ENCODE measurements around the gene CALCOCO1.
A peak's percentile ranks its signal among the peaks of the same experiment; 100 is the strongest.

CALCOCO1 gene

GRCh38 chr12:53706080-53706479 lies 21.2 kb downstream of the CALCOCO1 start:
- no peak for TF ChIP-seq CTCF (conservative IDR thresholded peaks at IDR 0.05)
- H3K27ac ChIP-seq, result no peak overlapping the region

- no peak for TF ChIP-seq CTCF (conservative IDR thresholded peaks at IDR 0.05)
- no peak overlapping the region for H3K27ac ChIP-seq
Observed at GRCh38 chr12:53703756-53704155, 23.5 kb downstream of the CALCOCO1 start.

- peak; percentile 97 for TF ChIP-seq CTCF (conservative IDR thresholded peaks at IDR 0.05)
Observed at GRCh38 chr12:53701518-53702264, 25.6 kb downstream of the CALCOCO1 start.

GRCh38 chr12:53700567-53700966 lies 26.7 kb downstream of the CALCOCO1 start:
- peak overlapping the region; percentile 60; the same call in 1 of the 2 replicates for H3K27ac ChIP-seq
- TF ChIP-seq CTCF (conservative IDR thresholded peaks at IDR 0.05), result no peak

More at GRCh38 chr12:53701518-53702264, 25.6 kb downstream of the CALCOCO1 start:
- H3K27ac ChIP-seq, result peak overlapping the region; percentile 55; the same call in 1 of the 2 replicates

GRCh38 chr12:53699678-53700025 lies 27.6 kb downstream of the CALCOCO1 start:
- H3K27ac ChIP-seq, result peak overlapping the region; percentile 60
- TF ChIP-seq CTCF (conservative IDR thresholded peaks at IDR 0.05), result no peak

GRCh38 chr12:53698948-53699677 lies 28.1 kb downstream of the CALCOCO1 start:
- TF ChIP-seq CTCF (conservative IDR thresholded peaks at IDR 0.05), result no peak
- H3K27ac ChIP-seq, result peak overlapping the region; percentile 60

GRCh38 chr12:53696655-53697331 lies 30.5 kb downstream of the CALCOCO1 start:
- H3K27ac ChIP-seq, result no peak overlapping the region
- TF ChIP-seq CTCF (conservative IDR thresholded peaks at IDR 0.05), result no peak

All from VCaP (cell line).